ENCODE measurements around the gene SFSWAP. TPM values are rescaled to one million over a fixed set of nuclear protein-coding genes. Genes with fewer than 3 reads are reported as not detected.

SFSWAP gene
- total and polyA plus RNA-seq, 2 of the 8 experiments (the other 6 are each of a cell fraction or from before 2014, with no cell fraction given): 36.5 to 49.5 TPM

- DNase-seq (ENCODE audit: low read depth in 1 of 2, low spot score in 2 of 2) (no peak), FAIRE-seq (no peak)
- Histone ChIP-seq H4K8ac (ENCODE audit: extremely low read depth, insufficient read depth, low read length) (no peak overlapping the region), H3K4me1 (replicated peaks in 1 of 4; ENCODE audit: control insufficient read depth in 3 of 4, insufficient read depth in 4 of 4, low read length in 3 of 4) (no peaks in the 10 kb centered on the region), H3K23ac (ENCODE audit: insufficient read length) (no peak overlapping the region), H2BK5ac (ENCODE audit: low read depth, low read length) (no peak overlapping the region), H3K23me2 (ENCODE audit: low read depth, low read length) (no peaks in the 10 kb centered on the region), H4K20me1 (replicated peaks in 1 of 2; ENCODE audit: control insufficient read depth in 1 of 2, insufficient read depth in 2 of 2, low read length in 2 of 2) (no peaks in the 10 kb centered on the region), H3K4me3 (ENCODE audit: extremely low read depth in 1 of 4, insufficient read depth in 2 of 4, low read depth in 3 of 4, low read length in 4 of 4) (no peak overlapping the region), H3K9me3 (ENCODE audit: insufficient read depth in 2 of 2, low read depth in 1 of 2, low read length in 1 of 2) (no peaks in the 10 kb centered on the region), H3K9ac (replicated peaks in 1 of 4; ENCODE audit: extremely low read depth in 1 of 4, low read depth in 3 of 4, low read length in 3 of 4) (no peak overlapping the region), H2AFZ (ENCODE audit: low read length) (no peak overlapping the region), H2BK15ac (ENCODE audit: low read length) (no peak overlapping the region), H3K79me2 (ENCODE audit: control insufficient read depth in 1 of 2, insufficient read depth in 2 of 2, low read length in 2 of 2) (no peaks in the 10 kb centered on the region), H3K36me3 (ENCODE audit: control insufficient read depth in 2 of 4, insufficient read depth in 4 of 4, low read length in 3 of 4) (peaks cover 9 to 36% (median 26%) of the 10 kb centered on the region in 4 experiments), H3K27me3 (replicated peaks in 1 of 4; ENCODE audit: control insufficient read depth in 3 of 4, extremely low read depth in 1 of 4, insufficient read depth in 3 of 4, low read length in 3 of 4) (no peaks in the 10 kb centered on the region), H3K27ac (ENCODE audit: low read depth, low read length) (no peak overlapping the region), H4K5ac (ENCODE audit: insufficient read length, low read depth, low read length) (no peak overlapping the region), H3K14ac (ENCODE audit: insufficient read length) (no peak overlapping the region), H2AK5ac (ENCODE audit: low read depth, low read length) (no peak overlapping the region), H2BK20ac (ENCODE audit: low read length) (no peak overlapping the region), H3K18ac (ENCODE audit: extremely low read depth, low read length) (no peak overlapping the region), H4K91ac (replicated peaks; ENCODE audit: insufficient read length, low read length) (no peak overlapping the region), H2BK120ac (replicated peaks; ENCODE audit: low read depth, low read length) (no peak overlapping the region), H3K4ac (replicated peaks; ENCODE audit: insufficient read length, low read depth, low read length) (no peak overlapping the region), H3K56ac (replicated peaks; ENCODE audit: insufficient read length, low read depth, low read length) (no peak overlapping the region), H3K4me2 (ENCODE audit: insufficient read depth in 1 of 2, low read depth in 2 of 2, low read length in 2 of 2) (no peak overlapping the region), H2BK12ac (ENCODE audit: low read depth, low read length) (no peak overlapping the region), H3K79me1 (ENCODE audit: low read depth, low read length) (peaks cover 4% of the 10 kb centered on the region; the same call in 1 of the 2 replicates)
- 94% methylated on average over 13 of the region's 17 CpGs; no CpG with 5 or more reads in 1 of the 2 experiments for WGBS, 2 experiments (ENCODE audit: extremely low coverage in 1 of 2, insufficient coverage in 1 of 2, insufficient read length in 1 of 2, insufficient replicate concordance in 2 of 2, low coverage in 1 of 2, low lambda C conversion rate in 2 of 2, missing lambda C conversion rate in 1 of 2)
- ChIA-PET POLR2A (ENCODE audit: partially characterized antibody) (interaction anchor here (0.6 to 1.2 kb wide), 2 partner anchors 9 to 225 kb away, joined by 3 to 4 read pairs; no protein-coding TSS in a partner anchor), CTCF (ENCODE audit: partially characterized antibody) (interaction anchor here (0.9 to 2.8 kb wide), 3 partner anchors 8 to 848 kb away, joined by 3 to 17 read pairs (median 4); no protein-coding TSS in a partner anchor)
- TF ChIP-seq CREB1 (IDR thresholded peaks at IDR 0.05) (no peak), TEAD4 (IDR thresholded peaks at IDR 0.05; ENCODE audit: low read depth, low read length) (no peak), BRCA1 (IDR thresholded peaks at IDR 0.05; ENCODE audit: low read depth, low read length) (no peak), SAP30 (IDR thresholded peaks at IDR 0.05; ENCODE audit: insufficient read depth, insufficient replicate concordance, low read length) (no peak), USF2 (IDR thresholded peaks at IDR 0.05; ENCODE audit: low read length) (no peak)
These were observed 55.7 kb downstream of the SFSWAP start for GRCh38 chr12:131766382-131767107.
